Measurements from ENCODE around the gene SLC22A17.

DNA sequence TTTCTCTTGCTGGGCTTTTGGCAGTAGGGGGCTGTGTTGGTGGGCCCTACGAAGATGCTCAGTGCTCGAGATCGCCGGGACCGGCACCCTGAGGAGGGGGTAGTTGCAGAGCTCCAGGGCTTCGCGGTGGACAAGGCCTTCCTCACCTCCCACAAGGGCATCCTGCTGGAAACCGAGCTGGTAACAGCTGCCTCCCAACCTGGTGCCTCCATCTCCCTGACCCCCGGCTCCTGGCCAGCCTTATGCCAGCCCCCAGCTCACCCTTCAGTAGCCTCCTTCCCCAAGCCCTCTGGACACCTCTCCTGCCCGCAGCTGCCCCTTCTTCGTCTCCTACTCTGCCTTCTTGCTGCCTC is 24.5 kb upstream of the SLC22A17 start:
- TF ChIP-seq RFX1 (IDR thresholded peaks at IDR 0.05): no peak
- TF ChIP-seq, protein P1, sequence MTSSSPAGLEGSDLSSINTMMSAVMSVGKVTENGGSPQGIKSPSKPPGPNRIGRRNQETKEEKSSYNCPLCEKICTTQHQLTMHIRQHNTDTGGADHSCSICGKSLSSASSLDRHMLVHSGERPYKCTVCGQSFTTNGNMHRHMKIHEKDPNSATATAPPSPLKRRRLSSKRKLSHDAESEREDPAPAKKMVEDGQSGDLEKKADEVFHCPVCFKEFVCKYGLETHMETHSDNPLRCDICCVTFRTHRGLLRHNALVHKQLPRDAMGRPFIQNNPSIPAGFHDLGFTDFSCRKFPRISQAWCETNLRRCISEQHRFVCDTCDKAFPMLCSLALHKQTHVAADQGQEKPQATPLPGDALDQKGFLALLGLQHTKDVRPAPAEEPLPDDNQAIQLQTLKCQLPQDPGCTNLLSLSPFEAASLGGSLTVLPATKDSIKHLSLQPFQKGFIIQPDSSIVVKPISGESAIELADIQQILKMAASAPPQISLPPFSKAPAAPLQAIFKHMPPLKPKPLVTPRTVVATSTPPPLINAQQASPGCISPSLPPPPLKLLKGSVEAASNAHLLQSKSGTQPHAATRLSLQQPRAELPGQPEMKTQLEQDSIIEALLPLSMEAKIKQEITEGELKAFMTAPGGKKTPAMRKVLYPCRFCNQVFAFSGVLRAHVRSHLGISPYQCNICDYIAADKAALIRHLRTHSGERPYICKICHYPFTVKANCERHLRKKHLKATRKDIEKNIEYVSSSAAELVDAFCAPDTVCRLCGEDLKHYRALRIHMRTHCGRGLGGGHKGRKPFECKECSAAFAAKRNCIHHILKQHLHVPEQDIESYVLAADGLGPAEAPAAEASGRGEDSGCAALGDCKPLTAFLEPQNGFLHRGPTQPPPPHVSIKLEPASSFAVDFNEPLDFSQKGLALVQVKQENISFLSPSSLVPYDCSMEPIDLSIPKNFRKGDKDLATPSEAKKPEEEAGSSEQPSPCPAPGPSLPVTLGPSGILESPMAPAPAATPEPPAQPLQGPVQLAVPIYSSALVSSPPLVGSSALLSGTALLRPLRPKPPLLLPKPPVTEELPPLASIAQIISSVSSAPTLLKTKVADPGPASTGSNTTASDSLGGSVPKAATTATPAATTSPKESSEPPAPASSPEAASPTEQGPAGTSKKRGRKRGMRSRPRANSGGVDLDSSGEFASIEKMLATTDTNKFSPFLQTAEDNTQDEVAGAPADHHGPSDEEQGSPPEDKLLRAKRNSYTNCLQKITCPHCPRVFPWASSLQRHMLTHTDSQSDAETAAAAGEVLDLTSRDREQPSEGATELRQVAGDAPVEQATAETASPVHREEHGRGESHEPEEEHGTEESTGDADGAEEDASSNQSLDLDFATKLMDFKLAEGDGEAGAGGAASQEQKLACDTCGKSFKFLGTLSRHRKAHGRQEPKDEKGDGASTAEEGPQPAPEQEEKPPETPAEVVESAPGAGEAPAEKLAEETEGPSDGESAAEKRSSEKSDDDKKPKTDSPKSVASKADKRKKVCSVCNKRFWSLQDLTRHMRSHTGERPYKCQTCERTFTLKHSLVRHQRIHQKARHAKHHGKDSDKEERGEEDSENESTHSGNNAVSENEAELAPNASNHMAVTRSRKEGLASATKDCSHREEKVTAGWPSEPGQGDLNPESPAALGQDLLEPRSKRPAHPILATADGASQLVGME (CRISPR knock-in tag; IDR thresholded peaks at IDR 0.05): no peak
- no peak for TF ChIP-seq ZFP1 (CRISPR knock-in tag; IDR thresholded peaks at IDR 0.05)
- TF ChIP-seq TBL1XR1 (IDR thresholded peaks at IDR 0.05; ENCODE audit: low read length in 2 of 2): no peak
- no peak for TF ChIP-seq RNF2 (IDR thresholded peaks at IDR 0.05)
- TF ChIP-seq ZNF224 (CRISPR knock-in tag; IDR thresholded peaks at IDR 0.05): no peak
- no peak for TF ChIP-seq CAMTA2 (CRISPR knock-in tag; conservative IDR thresholded peaks at IDR 0.05)
